ENCODE measurements around the gene FOXK2.

Gene FOXK2

DNA sequence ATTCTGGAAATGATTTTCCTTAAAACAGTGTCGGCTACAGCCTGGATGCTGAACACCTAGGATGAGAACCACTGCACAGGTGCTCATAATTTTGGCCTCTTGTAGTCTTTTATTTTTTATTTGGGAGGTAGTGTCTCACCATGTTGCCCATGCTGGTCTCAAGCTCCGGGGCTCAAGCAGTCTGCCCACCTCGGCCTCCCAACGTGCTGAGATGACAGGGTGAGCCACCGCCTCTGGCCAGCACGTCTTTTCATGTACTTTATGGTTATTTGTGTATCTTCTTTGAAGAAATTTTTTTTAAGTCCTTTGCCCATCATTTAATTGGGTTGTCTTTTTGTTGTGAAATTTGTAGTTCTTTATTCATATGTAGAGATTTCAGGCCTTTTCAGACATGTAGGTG lies 70.7 kb downstream of the FOXK2 start:
- TF ChIP-seq NFIC (IDR thresholded peaks at IDR 0.05) (no peak), RAD21 (IDR thresholded peaks at IDR 0.05; ENCODE audit: low read depth) (no peak), YY1 (IDR thresholded peaks at IDR 0.05; ENCODE audit: low read depth) (no peak)

DNA sequence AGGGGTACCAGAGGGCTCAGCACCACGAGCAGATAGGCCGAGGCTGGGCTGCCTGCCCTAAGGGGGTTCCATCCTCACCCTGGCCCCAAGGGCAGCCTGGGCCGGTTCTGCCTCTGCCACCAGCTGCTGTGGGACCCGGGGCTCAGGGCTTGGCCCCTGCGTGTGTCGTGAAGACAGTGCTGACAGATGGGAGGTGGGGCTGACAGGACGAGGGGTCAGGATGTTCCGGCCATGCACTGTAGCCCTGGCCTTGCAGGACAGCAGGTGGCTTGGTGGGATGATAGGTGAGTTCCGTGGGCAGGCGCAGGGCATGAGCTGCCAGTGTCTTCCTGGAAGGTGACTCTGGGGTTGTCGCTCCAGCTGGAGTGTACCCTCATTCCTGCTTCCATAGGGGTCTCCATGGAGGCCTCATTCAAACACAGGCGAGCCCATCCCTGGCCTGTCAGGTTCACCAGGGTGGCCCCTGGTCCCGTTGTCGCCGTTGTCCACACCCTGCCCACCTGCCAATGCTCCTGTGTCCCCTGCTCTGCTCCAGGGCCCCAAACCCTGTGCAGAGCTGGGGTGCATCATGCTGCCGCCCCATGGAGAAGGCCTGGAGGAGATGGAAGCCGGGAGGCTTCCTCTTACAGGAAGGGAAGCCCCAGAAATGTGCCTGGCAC lies 71.5 kb downstream of the FOXK2 start:
- TF ChIP-seq YY1 (IDR thresholded peaks at IDR 0.05; ENCODE audit: low read depth) (no peak), TEAD4 (IDR thresholded peaks at IDR 0.05) (no peak), CEBPB (IDR thresholded peaks at IDR 0.05) (no peak), EGR1 (IDR thresholded peaks at IDR 0.05) (no peak), NFIC (IDR thresholded peaks at IDR 0.05) (no peak)

- TF ChIP-seq TAF1 (IDR thresholded peaks at IDR 0.05; ENCODE audit: low read depth): no peak
- no peak for TF ChIP-seq EGR1 (IDR thresholded peaks at IDR 0.05)
- no peak for TF ChIP-seq NFIC (IDR thresholded peaks at IDR 0.05)
- no peak for TF ChIP-seq REST (IDR thresholded peaks at IDR 0.05; ENCODE audit: low read depth)
Observed at GRCh38 chr17:82592289-82592766, 72.8 kb downstream of the FOXK2 start.

DNA sequence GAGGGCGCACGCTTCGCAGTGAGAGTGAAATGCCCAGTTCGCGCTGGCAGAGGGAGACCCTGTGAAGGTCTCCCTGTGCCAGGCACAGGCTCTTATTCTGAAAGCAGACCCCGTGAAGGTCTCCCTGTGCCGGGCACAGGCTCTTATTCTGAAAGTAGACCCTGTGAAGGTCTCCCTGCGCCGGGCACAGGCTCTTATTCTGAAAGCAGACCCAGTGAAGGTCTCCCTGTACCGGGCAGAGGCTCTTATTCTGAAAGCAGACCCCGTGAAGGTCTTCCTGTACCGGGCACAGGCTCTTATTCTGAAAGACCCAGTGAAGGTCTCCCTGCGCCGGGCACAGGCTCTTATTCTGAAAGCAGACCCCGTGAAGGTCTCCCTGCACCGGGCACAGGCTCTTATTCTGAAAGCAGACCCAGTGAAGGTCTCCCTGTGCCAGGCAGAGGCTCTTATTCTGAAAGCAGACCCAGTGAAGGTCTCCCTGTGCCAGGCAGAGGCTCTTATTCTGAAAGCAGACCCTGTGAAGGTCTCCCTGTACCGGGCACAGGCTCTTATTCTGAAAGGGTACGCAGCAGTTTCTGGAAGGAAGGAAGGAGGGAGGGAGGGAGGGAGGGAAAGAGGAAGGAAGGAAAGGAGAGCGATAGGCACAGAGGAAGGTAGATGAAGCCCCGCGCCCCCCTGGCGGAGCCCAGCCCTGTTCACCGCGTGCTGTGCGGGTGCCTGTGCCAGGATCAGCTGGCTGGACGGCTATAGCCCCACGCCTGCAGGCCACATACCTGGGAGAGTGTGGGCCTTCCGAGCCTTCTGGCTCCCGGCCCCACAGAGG lies 73.4 kb downstream of the FOXK2 start:
- no peak for TF ChIP-seq TAF1 (IDR thresholded peaks at IDR 0.05; ENCODE audit: low read depth)
- peak; percentile 55 for TF ChIP-seq TCF12 (IDR thresholded peaks at IDR 0.05; ENCODE audit: low read depth)
- TF ChIP-seq NFIC (IDR thresholded peaks at IDR 0.05): peak; percentile 77
- no peak for TF ChIP-seq YY1 (IDR thresholded peaks at IDR 0.05; ENCODE audit: low read depth)
- TF ChIP-seq EP300 (IDR thresholded peaks at IDR 0.05; ENCODE audit: borderline replicate concordance): 0 out of 2 replicates have a peak, but pooled peaks have one; percentile 40
- TF ChIP-seq FOXM1 (IDR thresholded peaks at IDR 0.05; ENCODE audit: borderline replicate concordance, low read depth): no peak
- TF ChIP-seq, protein P1, sequence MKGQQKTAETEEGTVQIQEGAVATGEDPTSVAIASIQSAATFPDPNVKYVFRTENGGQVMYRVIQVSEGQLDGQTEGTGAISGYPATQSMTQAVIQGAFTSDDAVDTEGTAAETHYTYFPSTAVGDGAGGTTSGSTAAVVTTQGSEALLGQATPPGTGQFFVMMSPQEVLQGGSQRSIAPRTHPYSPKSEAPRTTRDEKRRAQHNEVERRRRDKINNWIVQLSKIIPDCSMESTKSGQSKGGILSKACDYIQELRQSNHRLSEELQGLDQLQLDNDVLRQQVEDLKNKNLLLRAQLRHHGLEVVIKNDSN (IDR thresholded peaks at IDR 0.05): no peak
- TF ChIP-seq ZBTB7A (IDR thresholded peaks at IDR 0.05; ENCODE audit: low read depth): no peak
- no peak for TF ChIP-seq RAD21 (IDR thresholded peaks at IDR 0.05; ENCODE audit: low read depth)
- no peak for TF ChIP-seq REST (IDR thresholded peaks at IDR 0.05; ENCODE audit: low read depth)
- no peak; the same call in 1 of the 2 replicates for TF ChIP-seq MAX (IDR thresholded peaks at IDR 0.05)
- TF ChIP-seq CEBPB (IDR thresholded peaks at IDR 0.05): no peak
- no peak for TF ChIP-seq CREB1 (IDR thresholded peaks at IDR 0.05; ENCODE audit: low read depth)
- TF ChIP-seq TEAD4 (IDR thresholded peaks at IDR 0.05): no peak
- TF ChIP-seq EGR1 (IDR thresholded peaks at IDR 0.05): no peak

GRCh38 chr17:82593590-82594087 lies 74.1 kb downstream of the FOXK2 start:
- TF ChIP-seq MAX (IDR thresholded peaks at IDR 0.05) (peak; percentile 72), FOXM1 (IDR thresholded peaks at IDR 0.05; ENCODE audit: borderline replicate concordance, low read depth) (no peak)

GRCh38 chr17:82594571-82594970 lies 75.0 kb downstream of the FOXK2 start:
- TF ChIP-seq RAD21 (IDR thresholded peaks at IDR 0.05; ENCODE audit: low read depth) (no peak), NFIC (IDR thresholded peaks at IDR 0.05) (no peak), CREB1 (IDR thresholded peaks at IDR 0.05; ENCODE audit: low read depth) (no peak), ZBTB7A (IDR thresholded peaks at IDR 0.05; ENCODE audit: low read depth) (no peak), REST (IDR thresholded peaks at IDR 0.05; ENCODE audit: low read depth) (no peak), TCF12 (IDR thresholded peaks at IDR 0.05; ENCODE audit: low read depth) (no peak), FOXM1 (IDR thresholded peaks at IDR 0.05; ENCODE audit: borderline replicate concordance, low read depth) (no peak), CEBPB (IDR thresholded peaks at IDR 0.05) (no peak), EP300 (IDR thresholded peaks at IDR 0.05; ENCODE audit: borderline replicate concordance) (no peak), EGR1 (IDR thresholded peaks at IDR 0.05) (no peak), YY1 (IDR thresholded peaks at IDR 0.05; ENCODE audit: low read depth) (no peak)
- TF ChIP-seq, protein P1 (IDR thresholded peaks at IDR 0.05): no peak
